A549 (cell line): ENCODE measurements around the gene RGS2. TPM values are rescaled to one million over a fixed set of nuclear protein-coding genes. Genes with fewer than 3 reads are reported as not detected.

Experiments used
- ATAC-seq, 2 experiments: fragments of 200-7000 bp in 1 of 2; fragments of >200 bp in 1 of 2; cut with Nextera tagmentation in 1 of 2; cut with Tn5 transposase in 1 of 2; 3 replicates each; pipeline versions ENCODE4 v1.8.0 to v1.9.1; 2018 to 2020; ENCODE audit warnings: mild to moderate bottlenecking in 1 of 2, moderate library complexity in 1 of 2
- CTCF ChIA-PET: fragments of 300-600 bp; sonication (Branson Sonifier 250); formaldehyde crosslinking; extraction: SDS; loops from one replicate; lab custom pipeline; 2021; ENCODE audit warnings: antibody characterized with exemption, inconsistent platforms; lab: Yijun Ruan, JAX
- POLR2A ChIA-PET: fragments of 350-600 bp; formaldehyde crosslinking; extraction: SDS; loops from one replicate; lab custom pipeline; 2021; ENCODE audit warnings: antibody characterized with exemption, inconsistent platforms; lab: Yijun Ruan, JAX
- DNase-seq, 2 experiments: peaks; one replicate each; pipeline versions ENCODE4 v3.0.0 to v3.0.0-alpha.2; 2011 to 2016; ENCODE audit warnings: low read depth in 1 of 2, low spot score in 1 of 2
- FAIRE-seq: peaks from 2 replicates; lab custom pipeline; 2011; peaks lifted over from hg19 to GRCh38; lab: Jason Lieb, UNC
- H3K27ac ChIP-seq, 2 experiments: fragments of >200 bp; sonication (Bioruptor Twin); formaldehyde crosslinking; 3 replicates each; pipeline ENCODE4 v1.5.1; 2016 to 2017
- H3K4me1 ChIP-seq: fragments of >200 bp; sonication (Bioruptor Twin); formaldehyde crosslinking; 3 replicates; pipeline ENCODE4 v1.6.1; 2016
- H3K4me2 ChIP-seq: fragments of >200 bp; sonication (Bioruptor Twin); formaldehyde crosslinking; 3 replicates; pipeline ENCODE4 v1.6.1; 2016
- H3K4me3 ChIP-seq: fragments of >200 bp; sonication (Bioruptor Twin); formaldehyde crosslinking; 3 replicates; pipeline ENCODE4 v1.5.1; 2016
- H3K9me3 ChIP-seq: fragments of >200 bp; sonication (Bioruptor Twin); formaldehyde crosslinking; 3 replicates; pipeline ENCODE4 v1.6.1; 2016
- ATOH8 ChIP-seq: fragments of 250-450 bp; sonication (Bioruptor Pico); IDR thresholded peaks from 2 replicates; pipeline ENCODE4 v1.5.0; 2020; ENCODE audit warnings: low read depth, mild to moderate bottlenecking, moderate library complexity
- BCL3 ChIP-seq: fragments of >200 bp; sonication (Bioruptor Twin); formaldehyde crosslinking; IDR thresholded peaks from 3 replicates; pipeline ENCODE4 v1.6.1; 2016
- ELK1 ChIP-seq: fragments of 150-350 bp; IDR thresholded peaks from 2 replicates; pipeline ENCODE4 v1.6.1; 2014; ENCODE audit warnings: low read depth, mild to moderate bottlenecking, low read length
- EP300 ChIP-seq, 2 experiments: fragments of >200 bp; sonication (Bioruptor Twin); formaldehyde crosslinking; IDR thresholded peaks; 2 replicates in 1 of 2; 3 replicates in 1 of 2; pipeline ENCODE4 v1.6.1; 2016 to 2017
- ESRRA ChIP-seq: fragments of 150-350 bp; IDR thresholded peaks from 2 replicates; pipeline ENCODE4 v1.6.1; 2014; ENCODE audit warnings: mild to moderate bottlenecking, low read length, borderline replicate concordance
- FOSB ChIP-seq: fragments of 250-450 bp; sonication (Bioruptor Pico); IDR thresholded peaks from 2 replicates; pipeline ENCODE4 v1.5.0; 2020; ENCODE audit warnings: mild to moderate bottlenecking, moderate library complexity
- FOXS1 ChIP-seq: fragments of 250-450 bp; sonication (Bioruptor Pico); IDR thresholded peaks from 2 replicates; pipeline ENCODE4 v1.5.0; 2020; ENCODE audit warnings: mild to moderate bottlenecking, moderate library complexity
- HES2 ChIP-seq: fragments of >200 bp; sonication (Bioruptor Twin); formaldehyde crosslinking; IDR thresholded peaks from 2 replicates; pipeline ENCODE4 v1.6.1; 2016
- HOXB13 ChIP-seq: fragments of 250-450 bp; sonication (Bioruptor Pico); IDR thresholded peaks from 2 replicates; pipeline ENCODE4 v1.5.0; 2020; ENCODE audit warnings: low read depth, mild to moderate bottlenecking, moderate library complexity
- KDM1A ChIP-seq: fragments of 200-600 bp; sonication (generic); IDR thresholded peaks from 2 replicates; pipeline ENCODE4 v1.6.1; 2016; ENCODE audit warnings: low read depth, mild to moderate bottlenecking
- MAFK ChIP-seq: fragments of 450-650 bp; IDR thresholded peaks from 2 replicates; pipeline ENCODE4 v1.6.1; 2014; ENCODE audit not compliant: partially characterized antibody
- MAX ChIP-seq: IDR thresholded peaks from 2 replicates; pipeline ENCODE4 v1.6.1; 2012
- MAZ ChIP-seq: fragments of 150-350 bp; IDR thresholded peaks from 2 replicates; pipeline ENCODE4 v1.6.1; 2014; ENCODE audit warnings: antibody characterized with exemption, low read depth, low read length, borderline replicate concordance
- MYC ChIP-seq: IDR thresholded peaks from 2 replicates; pipeline ENCODE4 v1.6.1; 2012; ENCODE audit warnings: mild to moderate bottlenecking, inconsistent platforms, low read length, improper control_type of control experiment, borderline replicate concordance
- NPAS2 ChIP-seq: fragments of 250-450 bp; sonication (Bioruptor Pico); IDR thresholded peaks from 2 replicates; pipeline ENCODE4 v1.8.0; 2022; ENCODE audit warnings: mild to moderate bottlenecking, moderate library complexity, borderline replicate concordance
- PHF8 ChIP-seq: fragments of 200-600 bp; sonication (generic); IDR thresholded peaks from 2 replicates; pipeline ENCODE4 v1.6.1; 2016; ENCODE audit warnings: low read depth, mild to moderate bottlenecking, antibody characterized with exemption, moderate library complexity, borderline replicate concordance
- RAD21 ChIP-seq, 2 experiments: fragments of >200 bp in 1 of 2; sonication (Bioruptor Twin) in 1 of 2; formaldehyde crosslinking in 1 of 2; IDR thresholded peaks in 1 of 2; conservative IDR thresholded peaks in 1 of 2; 2 replicates in 1 of 2; 3 replicates in 1 of 2; pipeline ENCODE4 v1.6.1; 2012 to 2018; ENCODE audit warnings: inconsistent platforms in 1 of 2
- RARB ChIP-seq: fragments of 250-450 bp; sonication (Bioruptor Pico); IDR thresholded peaks from 2 replicates; pipeline ENCODE4 v1.8.0; 2021; ENCODE audit warnings: mild to moderate bottlenecking, moderate library complexity
- USF2 ChIP-seq: fragments of 450-650 bp; IDR thresholded peaks from 2 replicates; pipeline ENCODE4 v1.6.1; 2014; ENCODE audit warnings: antibody characterized with exemption
- WGBS: methylation state at CpG from one replicate; pipeline ENCODE4 v1.1.6; 2017; ENCODE audit errors: missing lambda C conversion rate; 5-methylcytosine and 5-hydroxymethylcytosine counted together
- polyA plus RNA-seq, 4 experiments: library from polyadenylated mRNA; depleted of rRNA in 3 of 4; stranded (reverse); fragments of >200 nt; fragmentation: RNase III in 1 of 4; extraction: RNeasy Plus Mini Kit Qiagen cat#74134 plus additional on column Dnase treatment in 1 of 4; gene quantifications; 2 replicates in 3 of 4; 3 replicates in 1 of 4; pipeline ENCODE4 v1.2.3, GENCODE V29; 2011 to 2017

Gene RGS2
- polyA plus RNA-seq, 2 of the 4 experiments (the other 2 are of a cell fraction), result 20.1 to 26.5 TPM

- Histone ChIP-seq H3K27ac (no peak overlapping the region), H3K4me1 (peaks cover 3% of the 10 kb centered on the region; the same call in 1 of the 3 replicates), H3K4me3 (no peak overlapping the region), H3K9me3 (no peaks in the 10 kb centered on the region), H3K4me2 (no peak overlapping the region)
- FAIRE-seq (no peak), DNase-seq (no peak), ATAC-seq (no peak)
- POLR2A ChIA-PET, result interaction anchor here (0.6 kb wide), 1 partner anchor 276 kb away, joined by 3 read pairs; no protein-coding TSS in a partner anchor
- TF ChIP-seq BCL3 (no peak), ESRRA (no peak), MAFK (peak; percentile 93), NPAS2 (CRISPR knock-in tag) (no peak)
- 81% methylated on average over 2 of the region's 2 CpGs for WGBS
- CTCF ChIA-PET, result no interaction called here
Measured at GRCh38 chr1:192784397-192784796, 24.4 kb upstream of the RGS2 start.

GRCh38 chr1:192786576-192786975 is 22.3 kb upstream of the RGS2 start:
- no peak for FAIRE-seq
- WGBS, result 90% methylated on average over 4 of the region's 4 CpGs

More at GRCh38 chr1:192786576-192786975, 22.3 kb upstream of the RGS2 start:
- no peak for TF ChIP-seq KDM1A
- TF ChIP-seq PHF8, result no peak
- TF ChIP-seq FOSB, result no peak
- no peak for TF ChIP-seq MAX
- no peak for TF ChIP-seq FOXS1 (CRISPR knock-in tag)
- no peak for TF ChIP-seq RARB (CRISPR knock-in tag)
- no peak for TF ChIP-seq ELK1
- TF ChIP-seq MYC, result no peak
- no peak for TF ChIP-seq RAD21 (conservative IDR thresholded peaks at IDR 0.05 in 1 of 2, IDR thresholded peaks at IDR 0.05 in 1 of 2)
- no peak for TF ChIP-seq HOXB13
- TF ChIP-seq USF2, result no peak
- TF ChIP-seq NPAS2 (CRISPR knock-in tag), result no peak
- no peak for TF ChIP-seq HES2
- TF ChIP-seq EP300 (IDR thresholded peaks at IDR 0.05), result no peak
- no peak for TF ChIP-seq ATOH8 (CRISPR knock-in tag)
- no peak for TF ChIP-seq MAZ
- Histone ChIP-seq H3K9me3 (no peaks in the 10 kb centered on the region), H3K4me3 (no peak overlapping the region), H3K4me2 (no peak overlapping the region), H3K4me1 (peaks cover 3% of the 10 kb centered on the region; the same call in 1 of the 3 replicates), H3K27ac (no peak overlapping the region)
- ChIA-PET POLR2A (no interaction called here), CTCF (no interaction called here)
- no peak for ATAC-seq
- no peak for DNase-seq
